Activated CD8-positive, alpha-beta memory T cell treated with anti-CD3 and anti-CD28 coated beads for 24 hours (primary cell): ENCODE measurements around the gene RALB.
"Not testable (repeated sequence)": the region's sequence is repeated elsewhere in the genome, so short reads cannot be mapped to it uniquely, and the experiment has no call there.

Experiments used
- DNase-seq: peaks from one replicate; pipeline ENCODE4 v3.0.0-alpha.2; 2020

Gene RALB

DNA sequence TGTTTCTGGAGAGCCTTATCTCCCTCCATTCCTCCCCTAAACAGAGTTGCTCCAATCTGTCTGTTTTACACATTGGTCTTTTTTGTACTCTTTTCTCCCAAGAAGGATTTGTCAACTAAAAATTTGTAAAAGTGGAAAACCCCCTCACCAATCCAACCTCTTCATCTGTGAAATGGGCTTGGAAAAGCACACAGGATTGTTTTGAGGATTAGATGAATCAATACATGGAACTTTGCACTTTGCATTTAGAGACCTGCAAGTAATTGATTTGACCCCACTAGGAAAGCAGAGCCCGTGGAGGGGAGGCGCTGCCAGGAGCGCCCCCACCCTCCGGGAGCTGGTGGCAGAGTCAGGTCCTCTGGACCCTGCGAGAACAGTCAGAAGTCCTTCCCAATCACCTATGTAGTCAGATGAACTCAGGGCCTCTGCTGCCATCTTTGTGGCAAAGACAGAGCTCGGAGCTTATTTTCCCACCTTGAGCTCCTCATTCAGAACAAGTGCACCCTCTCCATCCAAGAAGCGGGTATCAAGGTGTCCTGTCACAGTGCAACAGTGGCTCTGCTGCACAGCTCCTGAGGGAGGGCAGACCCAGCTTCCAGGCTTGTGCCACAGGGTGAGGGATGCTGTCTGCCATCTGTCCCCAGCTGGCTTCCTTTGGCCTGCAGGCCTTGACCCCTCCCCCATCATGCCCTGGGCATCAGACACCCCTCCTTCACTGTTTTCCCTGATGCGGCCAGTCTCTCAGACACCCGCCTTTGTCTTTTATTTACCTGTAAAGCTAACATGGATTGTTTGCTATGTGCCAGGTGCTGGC, 27.7 kb upstream of the RALB start:
- DNase-seq: no peak

- DNase-seq: no peak
Measured at GRCh38 chr2:120225549-120226065, 27.0 kb upstream of the RALB start.

- no peak for DNase-seq
Measured at GRCh38 chr2:120226316-120226715, 26.3 kb upstream of the RALB start.

DNA sequence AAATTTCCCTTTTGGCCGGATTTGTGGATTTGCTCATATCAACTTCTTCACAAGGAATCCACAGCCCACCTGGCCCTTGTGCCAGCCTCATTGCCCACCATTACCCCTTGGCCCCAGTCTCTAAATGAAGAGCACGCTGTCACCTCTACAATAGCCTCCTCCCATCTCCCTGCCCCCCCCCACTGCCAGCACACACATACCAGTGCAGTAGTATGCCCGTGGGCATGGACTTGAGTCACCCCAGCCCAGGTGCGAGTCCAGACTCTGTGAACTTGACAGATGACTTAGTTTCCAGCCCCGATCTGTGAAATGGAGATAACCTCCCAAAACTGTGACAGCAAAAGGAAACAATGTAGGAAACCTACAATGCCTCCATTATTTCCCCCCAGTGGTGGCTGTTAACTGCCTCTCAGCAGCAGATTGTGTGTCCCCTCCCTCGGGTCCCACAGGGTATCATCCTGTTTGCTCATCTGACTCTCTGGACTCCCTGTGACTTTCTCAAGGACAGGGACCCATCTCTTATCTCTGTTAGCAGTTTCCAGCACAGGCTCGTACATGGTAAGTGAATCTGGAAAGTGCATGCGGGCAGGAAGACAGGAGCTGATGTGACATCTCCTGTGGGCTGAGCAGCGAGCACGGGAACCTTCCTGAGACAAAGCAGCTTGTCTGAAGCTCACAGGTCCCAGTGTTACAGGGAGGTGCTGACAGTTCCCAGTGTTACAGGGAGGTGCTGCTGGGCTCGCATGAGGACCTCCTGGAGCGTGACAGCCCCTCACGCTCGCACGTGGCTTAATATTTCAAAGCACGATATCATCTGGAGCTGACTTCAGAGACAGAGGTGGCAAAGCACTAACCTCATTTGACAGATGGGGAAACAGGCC, 25.3 kb upstream of the RALB start:
- no peak for DNase-seq

DNA sequence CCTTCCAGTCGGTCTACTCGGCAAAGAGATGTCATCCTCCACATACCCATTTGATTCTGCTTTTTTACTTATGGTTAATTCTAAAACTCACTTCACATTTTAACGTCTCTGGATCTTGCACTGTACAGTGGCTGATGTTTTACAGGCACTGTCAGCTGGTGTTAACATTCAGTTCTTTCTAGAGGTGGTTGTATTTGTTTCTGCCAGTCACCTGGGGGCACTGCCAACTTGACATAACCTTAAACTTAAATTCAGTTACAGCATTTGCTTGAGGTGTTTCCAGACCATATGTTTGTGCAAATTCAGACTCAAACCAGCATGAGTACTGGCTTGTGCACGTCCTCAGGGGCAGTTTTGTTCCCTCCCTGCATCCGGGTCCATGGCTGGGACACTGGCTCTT, 24.1 kb upstream of the RALB start:
- DNase-seq: no peak

DNA sequence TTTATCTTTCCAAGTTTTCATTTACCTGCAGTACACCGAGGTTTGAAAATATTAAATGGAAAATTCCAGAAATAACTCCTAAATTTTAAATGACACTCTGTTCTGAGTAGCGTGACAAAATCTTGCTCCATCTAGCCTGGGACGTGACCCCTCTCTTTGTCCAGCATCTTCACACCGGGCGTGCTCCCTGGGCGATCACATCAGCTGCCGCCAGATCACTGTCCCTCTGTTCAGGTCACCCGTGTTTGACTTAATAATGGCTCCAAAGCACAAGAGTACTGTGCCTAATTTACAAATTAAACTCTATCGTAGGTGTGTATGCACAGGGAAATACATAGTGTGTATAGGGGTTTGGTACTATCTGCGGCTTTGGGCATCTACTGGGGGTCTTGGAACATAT, 23.3 kb upstream of the RALB start:
- DNase-seq: no peak

DNA sequence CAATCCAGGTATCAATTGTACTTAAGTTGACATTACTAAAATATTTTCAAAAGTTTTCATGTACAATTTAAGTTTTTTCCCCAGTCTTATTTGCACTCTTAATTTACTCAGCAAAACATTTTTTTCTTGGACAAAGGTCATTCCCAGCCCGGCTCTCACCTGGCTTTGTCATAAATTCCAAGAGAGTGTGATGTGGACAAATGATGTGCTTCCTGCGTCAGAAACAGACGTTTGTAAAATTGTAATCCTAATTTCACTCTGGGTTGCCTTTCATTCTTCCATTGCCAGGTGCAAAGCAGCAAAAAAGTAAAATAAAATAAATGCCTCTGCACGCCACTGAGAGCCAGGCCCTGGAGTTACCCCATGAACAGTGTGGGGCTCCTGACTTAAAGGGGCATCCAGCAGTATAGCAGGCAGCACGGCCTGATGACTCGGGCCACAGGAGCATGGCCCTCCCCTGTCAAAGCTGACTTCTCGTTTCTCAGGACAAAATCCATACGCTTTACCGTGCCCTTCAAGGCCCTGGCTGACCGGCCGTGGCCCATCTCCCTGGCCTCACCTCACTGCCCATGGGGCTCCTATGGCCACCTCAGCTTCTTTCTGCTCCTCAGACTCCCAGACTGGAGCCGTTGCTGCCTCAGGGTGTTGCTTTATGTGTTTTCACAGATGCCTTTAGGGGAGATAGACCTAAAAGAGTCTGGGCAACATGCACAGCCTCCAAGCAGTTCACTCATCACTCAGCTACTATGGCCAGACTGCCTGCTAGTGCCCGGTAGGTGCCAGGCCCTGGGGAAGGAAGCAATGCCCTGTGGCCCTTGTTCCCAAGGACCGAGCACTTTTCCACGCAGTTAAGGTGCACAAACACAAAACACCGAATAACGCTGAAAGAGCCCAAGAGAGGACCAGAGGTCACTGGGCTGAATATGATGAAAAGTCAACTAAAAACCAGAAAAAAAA, 21.9 kb upstream of the RALB start:
- DNase-seq: no peak

DNA sequence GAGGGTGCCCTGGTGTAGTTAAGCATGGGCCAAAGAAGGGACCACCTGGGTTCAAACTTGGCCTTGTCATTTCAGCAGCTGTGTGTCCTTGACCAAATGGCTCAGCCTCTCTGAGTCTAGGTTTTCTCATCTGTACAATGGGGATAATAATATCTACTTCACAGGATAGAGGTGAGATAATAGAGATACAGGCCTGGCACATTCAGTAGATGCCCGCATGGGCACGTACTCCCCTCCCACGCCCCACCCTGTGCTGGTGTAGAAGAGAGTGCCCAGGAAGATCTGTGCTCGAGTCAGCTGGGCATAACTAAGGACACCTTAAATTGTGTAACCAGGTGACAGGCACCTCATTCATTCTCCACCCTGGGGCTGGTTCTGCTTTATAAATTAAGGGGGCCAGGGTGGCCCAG, 21.1 kb upstream of the RALB start:
- no peak for DNase-seq

GRCh38 chr2:120231974-120232635, 20.5 kb upstream of the RALB start:
- peak; percentile 88 for DNase-seq

DNA sequence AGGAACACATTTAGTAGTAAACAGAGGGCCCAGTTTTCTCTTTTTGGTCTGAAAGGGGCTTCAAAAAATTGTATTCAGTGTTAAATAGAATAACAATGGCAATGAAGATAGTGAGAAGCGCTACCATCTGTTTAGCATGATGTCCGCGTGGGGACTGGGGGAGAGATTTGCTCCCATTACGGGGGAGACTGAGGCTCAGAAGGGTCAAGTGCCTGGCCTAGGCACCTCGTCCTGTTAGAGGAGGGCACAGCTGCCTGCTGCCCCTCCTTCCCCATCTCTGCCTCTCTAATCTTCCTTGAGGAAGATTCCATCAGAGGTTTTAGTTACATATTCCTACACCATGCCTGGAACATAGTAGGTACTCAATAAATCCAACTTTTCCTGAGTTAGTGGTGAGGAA, 19.4 kb upstream of the RALB start:
- DNase-seq: no peak

- DNase-seq: not testable (repeated sequence)
Measured at GRCh38 chr2:120235158-120235557, 17.5 kb upstream of the RALB start.

GRCh38 chr2:120235681-120236080, 17.0 kb upstream of the RALB start:
- DNase-seq: no peak

- no peak for DNase-seq
Measured at GRCh38 chr2:120236316-120236715, 16.3 kb upstream of the RALB start.

- DNase-seq: no peak
Measured at GRCh38 chr2:120236791-120237190, 15.9 kb upstream of the RALB start.

GRCh38 chr2:120237491-120237902, 15.2 kb upstream of the RALB start:
- DNase-seq: no peak

DNA sequence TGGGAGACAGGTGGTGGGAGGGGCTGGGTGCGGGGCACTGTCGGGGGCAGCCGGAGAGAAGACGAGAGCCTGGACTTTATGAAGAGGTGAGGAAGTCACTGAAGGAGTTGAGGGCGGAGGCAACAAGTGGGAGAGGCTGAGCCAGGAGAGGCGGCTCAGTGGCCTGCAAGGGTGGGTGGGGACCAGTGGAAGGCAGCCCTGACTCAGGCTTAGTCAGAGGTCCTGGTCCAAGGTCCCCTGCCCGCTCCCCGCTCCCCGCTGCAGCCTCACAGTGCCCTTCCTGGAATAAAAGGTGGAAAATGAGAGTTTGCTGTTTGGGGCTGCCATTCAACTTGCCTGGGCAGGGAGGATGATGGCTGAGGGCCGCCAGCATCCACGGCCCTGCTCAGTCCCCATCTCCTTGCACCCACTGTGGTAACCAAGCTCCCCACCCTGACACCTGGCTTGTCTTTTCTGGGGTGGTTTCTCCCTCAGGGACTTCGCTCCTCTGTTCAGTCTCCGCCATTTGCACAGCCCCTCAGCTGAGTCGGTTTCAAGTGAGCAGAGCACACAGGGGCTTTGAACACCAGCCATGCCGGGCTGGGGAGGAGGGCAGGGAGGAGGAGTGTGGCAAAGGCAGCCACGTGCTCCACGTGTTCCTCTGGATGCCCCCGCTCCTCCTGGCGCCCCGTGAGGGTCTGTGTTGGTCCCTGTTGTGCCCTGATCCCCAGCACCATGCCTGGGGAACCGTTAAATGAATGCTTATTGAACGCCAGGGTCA, 13.7 kb upstream of the RALB start:
- DNase-seq: no peak

DNA sequence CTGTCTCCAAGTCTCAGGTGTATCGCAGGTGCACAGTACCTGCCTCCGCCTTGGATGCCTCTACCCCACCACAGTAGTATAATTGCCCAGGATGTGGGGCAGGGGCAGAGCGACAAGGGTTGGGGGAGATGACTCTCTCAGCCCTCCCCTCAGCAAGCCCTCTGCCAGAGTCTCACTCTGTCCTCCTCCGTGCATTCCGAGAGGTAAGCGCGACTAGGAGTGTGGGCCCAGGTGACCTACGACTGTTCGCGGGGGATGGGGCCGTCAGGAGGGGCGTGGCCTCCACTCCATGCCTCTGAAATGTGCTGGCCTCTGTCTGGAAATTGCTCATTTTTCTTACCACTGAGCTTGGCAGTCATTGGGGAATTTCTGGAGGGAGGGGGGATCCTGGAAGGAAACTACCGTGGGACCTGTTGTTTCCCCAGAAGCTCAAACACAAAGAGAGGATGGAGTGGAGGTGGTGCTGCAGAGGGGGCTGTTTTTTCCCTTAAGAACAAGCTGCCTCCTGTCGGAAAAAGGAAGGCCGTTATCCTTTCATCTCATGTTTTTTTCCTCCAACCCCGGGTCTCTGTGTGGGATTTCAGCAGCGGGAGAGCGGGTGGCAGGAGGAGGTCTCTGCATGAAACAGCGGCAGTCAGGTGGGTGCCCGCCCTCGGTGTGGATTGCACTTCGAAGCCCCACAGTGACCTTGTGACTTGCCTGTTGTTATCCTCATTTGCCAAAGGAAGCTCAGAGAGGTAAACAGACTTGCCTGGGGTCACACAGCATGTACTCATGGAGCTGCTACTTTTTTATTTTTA, 13.0 kb upstream of the RALB start:
- DNase-seq: no peak

DNA sequence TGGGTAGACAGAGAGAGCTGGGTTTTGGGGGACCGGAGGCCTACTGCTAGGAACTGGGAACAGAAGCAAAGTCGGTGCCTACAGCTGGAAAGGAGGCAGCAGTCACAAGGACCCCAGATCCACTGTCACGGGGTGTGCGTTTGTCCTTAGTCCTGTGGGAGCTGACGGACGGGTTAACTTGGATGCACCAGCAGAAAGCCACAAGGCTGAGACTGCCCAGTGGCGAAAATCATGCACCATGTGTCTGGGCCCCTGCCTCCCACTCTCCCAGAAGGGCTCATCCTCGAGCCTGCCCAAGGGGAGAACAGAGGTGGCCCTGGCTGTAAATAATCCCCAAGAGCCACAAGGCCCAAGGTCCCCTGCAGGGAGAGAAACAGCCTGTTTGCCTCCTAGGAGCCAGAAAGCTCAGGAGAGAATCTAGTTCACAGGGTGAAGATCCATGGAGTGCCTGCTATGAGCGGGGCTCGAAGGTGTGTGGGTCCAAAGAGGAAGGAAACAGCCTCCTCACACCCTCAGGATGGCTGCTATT, 11.7 kb upstream of the RALB start:
- no peak for DNase-seq

- no peak for DNase-seq
Measured at GRCh38 chr2:120241684-120242083, 11.0 kb upstream of the RALB start.

DNA sequence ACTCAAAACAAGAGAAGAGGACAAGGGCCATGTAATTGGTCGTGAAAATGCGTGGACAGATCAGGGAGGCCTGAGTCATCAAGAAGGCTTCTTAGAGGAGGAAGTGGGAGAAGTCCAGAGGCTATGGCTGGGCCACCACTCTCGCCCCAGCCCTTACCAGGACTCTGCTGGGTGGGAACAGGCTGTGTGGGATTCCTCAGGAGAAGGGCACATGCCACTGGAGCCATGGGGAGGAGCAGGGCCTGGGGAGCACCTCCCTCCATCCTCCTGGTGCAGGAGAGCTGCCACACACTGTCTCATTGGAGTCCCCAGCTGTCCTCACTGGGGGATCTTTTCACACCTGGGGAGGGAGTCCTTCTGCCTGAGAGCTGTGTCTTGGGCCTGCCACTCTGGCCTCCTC, 9.4 kb upstream of the RALB start:
- DNase-seq: no peak
